Spleen (tissue), 11 donors: ENCODE results near the gene RAB3GAP1. TPM values are rescaled to one million over a fixed set of nuclear protein-coding genes. Genes with fewer than 3 reads are reported as not detected.

ENCODE experiments used
- DNase-seq: peaks from one replicate; pipeline ENCODE4 v3.0.0-alpha.2; 2020
- H3K27ac ChIP-seq, 8 donors: fragments of 200-600 bp; sonication (generic) in 7 of 8; 1 replicate in 4 of 8; 2 replicates in 4 of 8; pipeline versions ENCODE4 v1.5.0 to v1.8.0; 2016 to 2021; ENCODE audit warnings: inconsistent platforms in 4 of 8, mild to moderate bottlenecking in 4 of 8, moderate library complexity in 1 of 8
- H3K27me3 ChIP-seq, 7 donors: fragments of 200-600 bp; sonication (generic) in 6 of 7; replicated peaks in 1 of 7; 1 replicate in 4 of 7; 2 replicates in 3 of 7; pipeline versions ENCODE4 v1.5.0 to v1.8.0; 2016 to 2021; ENCODE audit warnings: inconsistent platforms in 3 of 7, mild to moderate bottlenecking in 1 of 7
- H3K36me3 ChIP-seq, 6 donors: fragments of 200-600 bp; sonication (generic) in 5 of 6; 1 replicate in 4 of 6; 2 replicates in 2 of 6; pipeline versions ENCODE4 v1.5.0 to v1.8.0; 2016 to 2021; ENCODE audit warnings: inconsistent platforms in 2 of 6
- H3K4me1 ChIP-seq, 6 donors: fragments of 200-600 bp; sonication (generic) in 5 of 6; 1 replicate in 3 of 6; 2 replicates in 3 of 6; pipeline versions ENCODE4 v1.5.0 to v1.8.0; 2016 to 2021; ENCODE audit warnings: inconsistent platforms in 3 of 6
- H3K4me3 ChIP-seq, 8 donors: fragments of 200-600 bp; sonication (generic) in 7 of 8; 1 replicate in 4 of 8; 2 replicates in 4 of 8; pipeline versions ENCODE4 v1.5.0 to v1.8.0; 2016 to 2021; ENCODE audit warnings: inconsistent platforms in 4 of 8, mild to moderate bottlenecking in 4 of 8, moderate library complexity in 2 of 8
- H3K9me3 ChIP-seq, 8 donors: fragments of 200-600 bp; sonication (generic) in 7 of 8; 1 replicate in 4 of 8; 2 replicates in 4 of 8; pipeline versions ENCODE4 v1.5.0 to v1.8.0; 2016 to 2021; ENCODE audit warnings: inconsistent platforms in 4 of 8
- CTCF ChIP-seq, 11 experiments: fragments of 200-600 bp in 7 of 11; fragments of 450-650 bp in 4 of 11; sonication (generic) in 4 of 11; IDR thresholded peaks in 8 of 11; conservative IDR thresholded peaks in 3 of 11; 1 replicate in 7 of 11; 2 replicates in 4 of 11; pipeline versions ENCODE4 v1.4.0 to v1.8.0; 2016 to 2021; ENCODE audit warnings: antibody characterized with exemption in 11 of 11, inconsistent platforms in 4 of 11, mild to moderate bottlenecking in 1 of 11
- POLR2A ChIP-seq, 3 donors: fragments of 450-650 bp; IDR thresholded peaks; one replicate each; pipeline ENCODE4 v1.5.1; 2017; ENCODE audit warnings: antibody characterized with exemption in 3 of 3, mild to moderate bottlenecking in 1 of 3
- POLR2AphosphoS5 ChIP-seq, 3 donors: sonication (generic); formaldehyde crosslinking; IDR thresholded peaks; one replicate each; pipeline ENCODE4 v1.5.1; 2017; ENCODE audit warnings: antibody characterized with exemption in 3 of 3
- WGBS, 5 donors: extraction: QIAGEN DNeasy Blood & Tissue Kit in 3 of 5; methylation state at CpG; one replicate each; pipeline versions ENCODE4 v1.1.5 to v1.1.7; 2013 to 2018; 5-methylcytosine and 5-hydroxymethylcytosine counted together
- intact Hi-C: fragments of 100-400 bp; cut with DNase I; formaldehyde crosslinking; loops from one replicate; pipeline ENCODE4 v1.15.0; 2023; ENCODE audit warnings: low total_unique reads
- polyA plus RNA-seq, 3 donors: library from polyadenylated mRNA; stranded (reverse); fragments of 200-250 nt; gene quantifications; one replicate each; pipeline ENCODE4 v1.2.1, GENCODE V29; 2013
- total RNA-seq, 7 donors: library from RNA; depleted of rRNA in 3 of 7; stranded (reverse); fragments of >200 nt in 3 of 7; fragmentation: NEBNext Ultra II Directional in 4 of 7; extraction: Animal tissue kit (Norgen Biotek cat#: 25700) in 4 of 7; gene quantifications; one replicate each; pipeline versions ENCODE4 v1.1.0 to v1.2.1, GENCODE V29; 2016 to 2021
- donor health status: healthy with polysubstance abuse.
- donor health status: DM: no; HTN: no; CAD: no; lungs with moderate emphysema.
- donor health status: DM: no; HTN: no; CAD: no.
- donor health status: Bipolar disorder and iron deficiency.
- donor health status: healthy.
- donor health status: DM: no; HTN: no; CAD: no.
- donor health status: DM: yes; HTN: yes; CAD: no.

Gene RAB3GAP1
- total and polyA plus RNA-seq, 10 donors: 11.2 to 49.5 (median 38.9) TPM

- H3K4me3 ChIP-seq: no peak overlapping the region
- no peaks in the 10 kb centered on the region for H3K4me1 ChIP-seq
- no peaks in the 10 kb centered on the region for H3K27me3 ChIP-seq
- DNase-seq: no peak
- peaks cover 0 to 85% (median 62%) of the 10 kb centered on the region in 6 donors for H3K36me3 ChIP-seq
- no peaks in the 10 kb centered on the region for H3K9me3 ChIP-seq
- 84 to 94% (median 87%) methylated on average over 1 of the region's 1 CpG for WGBS, 5 donors
- TF ChIP-seq POLR2AphosphoS5 (IDR thresholded peaks at IDR 0.05) (no peak), POLR2A (IDR thresholded peaks at IDR 0.05) (no peak)
- intact Hi-C loops: no loop called here
- no peak overlapping the region for H3K27ac ChIP-seq
Measured at GRCh38 chr2:135152361-135152760, 100.3 kb downstream of the RAB3GAP1 start.

DNA sequence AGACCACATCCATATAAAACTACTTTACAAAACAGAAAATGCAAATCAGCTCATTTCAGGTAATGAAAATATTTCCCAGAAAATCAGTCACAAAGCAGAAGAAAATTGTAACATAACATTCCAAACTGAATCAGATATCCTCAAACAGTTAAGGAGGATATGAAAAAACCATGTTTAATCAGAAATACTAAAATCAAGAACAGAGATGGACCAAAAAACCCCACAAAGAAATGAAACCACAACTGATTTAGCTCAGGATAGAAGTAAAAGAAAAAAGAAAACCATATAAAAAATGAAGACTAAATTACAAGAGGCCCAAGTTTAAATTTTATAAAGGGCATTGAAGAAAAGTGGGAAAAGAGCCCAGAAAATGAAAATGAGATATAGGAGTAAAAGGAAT is 102.9 kb downstream of the RAB3GAP1 start:
- no peak for DNase-seq
- intact Hi-C loops: no loop called here
- H3K4me3 ChIP-seq: no peak overlapping the region
- no peak overlapping the region for H3K27ac ChIP-seq
- H3K9me3 ChIP-seq: no peaks in the 10 kb centered on the region
- no peaks in the 10 kb centered on the region for H3K4me1 ChIP-seq
- no peaks in the 10 kb centered on the region for H3K27me3 ChIP-seq
- TF ChIP-seq POLR2AphosphoS5 (IDR thresholded peaks at IDR 0.05) (no peak), POLR2A (IDR thresholded peaks at IDR 0.05) (no peak), CTCF (IDR thresholded peaks at IDR 0.05 in 8 of 11, conservative IDR thresholded peaks at IDR 0.05 in 3 of 11) (no peak)
- H3K36me3 ChIP-seq: peaks cover 0 to 100% (median 76%) of the 10 kb centered on the region in 6 donors

DNA sequence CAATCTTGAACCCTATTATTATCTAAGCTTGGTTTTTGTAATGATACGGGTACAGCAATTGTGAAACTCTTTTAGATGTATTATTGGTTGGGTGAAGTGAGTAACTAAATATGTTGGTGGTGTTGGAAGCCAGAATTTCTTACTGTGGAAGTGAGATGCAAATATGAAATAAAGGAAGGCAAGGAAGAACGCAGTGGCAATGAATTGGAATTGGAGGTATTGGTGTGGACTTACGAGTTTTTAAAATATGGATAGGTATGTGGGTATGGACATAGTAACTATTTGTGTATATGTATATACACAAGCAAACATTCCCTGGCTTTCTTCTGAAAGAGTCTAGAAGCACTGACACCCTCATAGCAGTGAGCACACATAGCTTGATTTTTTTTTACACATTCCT is 105.8 kb downstream of the RAB3GAP1 start:
- 91 to 96% (median 94%) methylated on average over 3 of the region's 3 CpGs for WGBS, 5 donors
- H3K4me1 ChIP-seq: no peaks in the 10 kb centered on the region
- H3K9me3 ChIP-seq: no peaks in the 10 kb centered on the region
- no peak for TF ChIP-seq POLR2AphosphoS5 (IDR thresholded peaks at IDR 0.05)
- no peak for TF ChIP-seq POLR2A (IDR thresholded peaks at IDR 0.05)
- TF ChIP-seq CTCF (IDR thresholded peaks at IDR 0.05 in 8 of 11, conservative IDR thresholded peaks at IDR 0.05 in 3 of 11): no peak
- DNase-seq: no peak
- no peak overlapping the region for H3K4me3 ChIP-seq
- intact Hi-C loops: no loop called here
- H3K27ac ChIP-seq: no peak overlapping the region
- no peaks in the 10 kb centered on the region for H3K27me3 ChIP-seq
- H3K36me3 ChIP-seq: peaks cover 0 to 99% (median 57%) of the 10 kb centered on the region in 6 donors

DNA sequence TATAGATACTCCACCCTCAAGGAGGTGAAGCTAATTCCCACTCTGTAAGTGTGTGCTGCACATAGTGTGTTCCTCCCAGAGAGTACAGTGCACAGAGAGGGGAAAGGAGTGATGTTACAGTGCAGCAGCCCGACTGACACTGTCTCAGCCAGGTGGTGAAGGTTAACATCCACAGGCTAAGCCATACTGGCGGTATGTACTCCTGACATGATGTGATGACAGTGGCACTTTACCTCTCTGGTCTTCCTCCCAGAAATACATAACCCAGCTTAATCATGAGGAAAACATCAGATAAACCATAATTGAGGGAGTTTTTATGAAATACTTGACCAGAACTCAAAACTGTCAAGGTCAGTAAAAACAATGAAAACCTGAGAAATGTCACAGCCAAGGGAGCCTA is 107.1 kb downstream of the RAB3GAP1 start:
- no peak overlapping the region for H3K4me3 ChIP-seq
- no peaks in the 10 kb centered on the region for H3K4me1 ChIP-seq
- intact Hi-C loops: no loop called here
- H3K27ac ChIP-seq: no peak overlapping the region
- TF ChIP-seq POLR2AphosphoS5 (IDR thresholded peaks at IDR 0.05) (no peak), CTCF (IDR thresholded peaks at IDR 0.05 in 8 of 11, conservative IDR thresholded peaks at IDR 0.05 in 3 of 11) (no peak), POLR2A (IDR thresholded peaks at IDR 0.05) (no peak)
- H3K36me3 ChIP-seq: peaks cover 0 to 99% (median 54%) of the 10 kb centered on the region in 6 donors
- WGBS, 5 donors: 94 to 100% (median 98%) methylated on average over 2 of the region's 2 CpGs
- no peaks in the 10 kb centered on the region for H3K9me3 ChIP-seq
- no peak for DNase-seq
- no peaks in the 10 kb centered on the region for H3K27me3 ChIP-seq

GRCh38 chr2:135162377-135162776 is 110.3 kb downstream of the RAB3GAP1 start:
- peaks cover 0 to 99% (median 49%) of the 10 kb centered on the region in 6 donors for H3K36me3 ChIP-seq
- no peak for TF ChIP-seq CTCF (IDR thresholded peaks at IDR 0.05 in 8 of 11, conservative IDR thresholded peaks at IDR 0.05 in 3 of 11)
- no peak for TF ChIP-seq POLR2AphosphoS5 (IDR thresholded peaks at IDR 0.05)
- no peak for TF ChIP-seq POLR2A (IDR thresholded peaks at IDR 0.05)
- 78 to 92% (median 89%) methylated on average over 5 of the region's 5 CpGs for WGBS, 5 donors
- no peaks in the 10 kb centered on the region for H3K4me1 ChIP-seq
- no peak overlapping the region for H3K4me3 ChIP-seq
- no peaks in the 10 kb centered on the region for H3K9me3 ChIP-seq
- intact Hi-C loops: no loop called here
- H3K27me3 ChIP-seq: no peaks in the 10 kb centered on the region
- no peak for DNase-seq
- peak overlapping the region in 1 of 8 donors; percentile 26 for H3K27ac ChIP-seq
